HepG2 (cell line): ENCODE measurements around the gene RHBG. TPM values are rescaled to one million over a fixed set of nuclear protein-coding genes. Genes with fewer than 3 reads are reported as not detected.
A peak's percentile ranks its signal among the peaks of the same experiment; 100 is the strongest.

Source experiments
- BCL6 ChIP-seq: IDR thresholded peaks from 2 replicates; pipeline ENCODE4 v1.6.1; 2016; ENCODE audit warnings: missing genetic modification reagents, missing compliant biosample characterization
- DPF2 ChIP-seq: sonication (generic); formaldehyde crosslinking; IDR thresholded peaks from 2 replicates; pipeline ENCODE4 v1.4.0; 2020; ENCODE audit warnings: mild to moderate bottlenecking, low read depth, missing genetic modification reagents, borderline replicate concordance
- EHMT2 ChIP-seq: fragments of 200-600 bp; sonication (generic); IDR thresholded peaks from 2 replicates; pipeline ENCODE4 v1.7.0; 2017; ENCODE audit warnings: antibody characterized with exemption, low read depth, low read length, borderline replicate concordance
- ELF3 ChIP-seq: IDR thresholded peaks from 2 replicates; pipeline ENCODE4 v1.6.1; 2016; ENCODE audit warnings: missing genetic modification reagents, missing compliant biosample characterization
- FOXO4 ChIP-seq: sonication (generic); formaldehyde crosslinking; conservative IDR thresholded peaks from 2 replicates; pipeline ENCODE4 v1.8.1; 2023; ENCODE audit warnings: missing genetic modification reagents
- FOXP1 ChIP-seq, 2 experiments: fragments of 450-650 bp in 1 of 2; IDR thresholded peaks; 2 replicates each; pipeline ENCODE4 v1.6.1; 2017 to 2018; ENCODE audit warnings: antibody characterized with exemption in 1 of 2
- HNRNPLL ChIP-seq: fragments of 200-400 bp; formaldehyde crosslinking; IDR thresholded peaks from 2 replicates; pipeline ENCODE4 v1.6.1; 2017; ENCODE audit warnings: mild to moderate bottlenecking, low read depth, low read length; ENCODE audit not compliant: poor library complexity, severe bottlenecking
- HOXA3 ChIP-seq: sonication (generic); formaldehyde crosslinking; IDR thresholded peaks from 2 replicates; pipeline ENCODE4 v1.5.0; 2020; ENCODE audit warnings: missing genetic modification reagents
- LBX2 ChIP-seq: sonication (generic); formaldehyde crosslinking; IDR thresholded peaks from 2 replicates; pipeline ENCODE4 v1.5.0; 2020; ENCODE audit warnings: missing genetic modification reagents, mild to moderate bottlenecking, borderline replicate concordance
- MTA3 ChIP-seq: sonication (generic); formaldehyde crosslinking; IDR thresholded peaks from 2 replicates; pipeline ENCODE4 v1.4.0; 2020; ENCODE audit warnings: missing genetic modification reagents
- PLSCR1 ChIP-seq: sonication (generic); formaldehyde crosslinking; IDR thresholded peaks from 2 replicates; pipeline ENCODE4 v1.5.0; 2020; ENCODE audit warnings: missing genetic modification reagents, mild to moderate bottlenecking, borderline replicate concordance
- POLR2AphosphoS5 ChIP-seq: IDR thresholded peaks from 2 replicates; pipeline ENCODE4 v1.6.1; 2012; ENCODE audit warnings: low read depth, low read length
- ZNF563 ChIP-seq: sonication (generic); formaldehyde crosslinking; IDR thresholded peaks from 2 replicates; pipeline ENCODE4 v1.8.0; 2022; ENCODE audit warnings: mild to moderate bottlenecking, moderate library complexity, missing genetic modification reagents
- ZNF644 ChIP-seq: IDR thresholded peaks from 2 replicates; pipeline ENCODE4 v1.6.1; 2016; ENCODE audit warnings: low read depth
- ZNF768 ChIP-seq: sonication (generic); formaldehyde crosslinking; IDR thresholded peaks from 2 replicates; pipeline ENCODE4 v1.4.0; 2020; ENCODE audit warnings: missing genetic modification reagents
- ZNF891 ChIP-seq: sonication (generic); formaldehyde crosslinking; IDR thresholded peaks from 2 replicates; pipeline ENCODE4 v1.5.0; 2020; ENCODE audit warnings: mild to moderate bottlenecking, missing genetic modification reagents
- polyA plus RNA-seq, 8 experiments: library from polyadenylated mRNA; depleted of rRNA in 3 of 8; stranded (reverse) in 7 of 8; unstranded in 1 of 8; fragments of >200 nt; fragmentation: Illumina TruSeq in 4 of 8; extraction: Trizol in 4 of 8; gene quantifications; 2 replicates each; pipeline versions ENCODE4 v1.2.1 to v1.2.3, GENCODE V29; 2011 to 2016; ENCODE audit warnings: low read depth in 4 of 8, missing spikeins in 1 of 8, mixed read lengths in 1 of 8; ENCODE audit not compliant: insufficient read depth in 1 of 8
- total RNA-seq, 5 experiments: library from RNA; depleted of rRNA; stranded (reverse); fragments of >200 nt; fragmentation: Illumina TruSeq; extraction: Trizol; gene quantifications; 2 replicates each; pipeline ENCODE4 v1.2.3, GENCODE V29; 2016; ENCODE audit warnings: low read depth in 1 of 5
- TF ChIP-seq, protein P1 (sequence below): sonication (generic); formaldehyde crosslinking; IDR thresholded peaks from 2 replicates; pipeline ENCODE4 v1.4.0; 2020; ENCODE audit warnings: missing genetic modification reagents
- TF ChIP-seq, protein P2 (sequence below): sonication (generic); formaldehyde crosslinking; conservative IDR thresholded peaks from 2 replicates; pipeline ENCODE4 v1.4.0; 2020; ENCODE audit warnings: mild to moderate bottlenecking, missing genetic modification reagents, moderate library complexity

RHBG gene
- total and polyA plus RNA-seq, 2 of the 13 experiments (the other 11 are each of a cell fraction or from before 2014, with no cell fraction given), result 61.8 to 73.5 TPM

GRCh38 chr1:156368157-156368658 is 803 bp upstream of the RHBG start (continued):
- TF ChIP-seq, protein P1, sequence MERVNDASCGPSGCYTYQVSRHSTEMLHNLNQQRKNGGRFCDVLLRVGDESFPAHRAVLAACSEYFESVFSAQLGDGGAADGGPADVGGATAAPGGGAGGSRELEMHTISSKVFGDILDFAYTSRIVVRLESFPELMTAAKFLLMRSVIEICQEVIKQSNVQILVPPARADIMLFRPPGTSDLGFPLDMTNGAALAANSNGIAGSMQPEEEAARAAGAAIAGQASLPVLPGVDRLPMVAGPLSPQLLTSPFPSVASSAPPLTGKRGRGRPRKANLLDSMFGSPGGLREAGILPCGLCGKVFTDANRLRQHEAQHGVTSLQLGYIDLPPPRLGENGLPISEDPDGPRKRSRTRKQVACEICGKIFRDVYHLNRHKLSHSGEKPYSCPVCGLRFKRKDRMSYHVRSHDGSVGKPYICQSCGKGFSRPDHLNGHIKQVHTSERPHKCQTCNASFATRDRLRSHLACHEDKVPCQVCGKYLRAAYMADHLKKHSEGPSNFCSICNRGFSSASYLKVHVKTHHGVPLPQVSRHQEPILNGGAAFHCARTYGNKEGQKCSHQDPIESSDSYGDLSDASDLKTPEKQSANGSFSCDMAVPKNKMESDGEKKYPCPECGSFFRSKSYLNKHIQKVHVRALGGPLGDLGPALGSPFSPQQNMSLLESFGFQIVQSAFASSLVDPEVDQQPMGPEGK, result peak; percentile 58; the same call in 1 of the 2 replicates
- TF ChIP-seq DPF2 (CRISPR knock-in tag) (0 out of 2 replicates have a peak, but pooled peaks have one; percentile 13), ELF3 (CRISPR knock-in tag) (peak; percentile 34; the same call in 1 of the 2 replicates), EHMT2 (peak; percentile 50; the same call in 1 of the 2 replicates), POLR2AphosphoS5 (peak; percentile 78), HNRNPLL (no peak), HOXA3 (CRISPR knock-in tag) (0 out of 2 replicates have a peak, but pooled peaks have one; percentile 33), ZNF563 (no peak), MTA3 (no peak), ZNF891 (peak; percentile 50; the same call in 1 of the 2 replicates), LBX2 (CRISPR knock-in tag) (no peak), ZNF768 (CRISPR knock-in tag) (peak; percentile 27; the same call in 1 of the 2 replicates), ZNF644 (CRISPR knock-in tag) (peak; percentile 10; the same call in 1 of the 2 replicates), FOXO4 (CRISPR knock-in tag) (0 out of 2 replicates have a peak, but pooled peaks have one; percentile 60), BCL6 (CRISPR knock-in tag) (peak; percentile 88), PLSCR1 (CRISPR knock-in tag) (0 out of 2 replicates have a peak, but pooled peaks have one; percentile 24), FOXP1 (IDR thresholded peaks at IDR 0.05) (no peak), FOXP1 (CRISPR knock-in tag; IDR thresholded peaks at IDR 0.05) (peak; percentile 53)
- TF ChIP-seq, protein P2, sequence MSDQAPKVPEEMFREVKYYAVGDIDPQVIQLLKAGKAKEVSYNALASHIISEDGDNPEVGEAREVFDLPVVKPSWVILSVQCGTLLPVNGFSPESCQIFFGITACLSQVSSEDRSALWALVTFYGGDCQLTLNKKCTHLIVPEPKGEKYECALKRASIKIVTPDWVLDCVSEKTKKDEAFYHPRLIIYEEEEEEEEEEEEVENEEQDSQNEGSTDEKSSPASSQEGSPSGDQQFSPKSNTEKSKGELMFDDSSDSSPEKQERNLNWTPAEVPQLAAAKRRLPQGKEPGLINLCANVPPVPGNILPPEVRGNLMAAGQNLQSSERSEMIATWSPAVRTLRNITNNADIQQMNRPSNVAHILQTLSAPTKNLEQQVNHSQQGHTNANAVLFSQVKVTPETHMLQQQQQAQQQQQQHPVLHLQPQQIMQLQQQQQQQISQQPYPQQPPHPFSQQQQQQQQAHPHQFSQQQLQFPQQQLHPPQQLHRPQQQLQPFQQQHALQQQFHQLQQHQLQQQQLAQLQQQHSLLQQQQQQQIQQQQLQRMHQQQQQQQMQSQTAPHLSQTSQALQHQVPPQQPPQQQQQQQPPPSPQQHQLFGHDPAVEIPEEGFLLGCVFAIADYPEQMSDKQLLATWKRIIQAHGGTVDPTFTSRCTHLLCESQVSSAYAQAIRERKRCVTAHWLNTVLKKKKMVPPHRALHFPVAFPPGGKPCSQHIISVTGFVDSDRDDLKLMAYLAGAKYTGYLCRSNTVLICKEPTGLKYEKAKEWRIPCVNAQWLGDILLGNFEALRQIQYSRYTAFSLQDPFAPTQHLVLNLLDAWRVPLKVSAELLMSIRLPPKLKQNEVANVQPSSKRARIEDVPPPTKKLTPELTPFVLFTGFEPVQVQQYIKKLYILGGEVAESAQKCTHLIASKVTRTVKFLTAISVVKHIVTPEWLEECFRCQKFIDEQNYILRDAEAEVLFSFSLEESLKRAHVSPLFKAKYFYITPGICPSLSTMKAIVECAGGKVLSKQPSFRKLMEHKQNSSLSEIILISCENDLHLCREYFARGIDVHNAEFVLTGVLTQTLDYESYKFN, result peak; percentile 70
